ENCODE data around the gene PIK3CB.
A peak's percentile ranks its signal among the peaks of the same experiment; 100 is the strongest.

The PIK3CB gene

GRCh38 chr3:138774529-138775253 is 60.0 kb downstream of the PIK3CB start:
- H3K4me3 ChIP-seq (ENCODE audit: low read depth, low read length), result no peak overlapping the region
- TF ChIP-seq POLR2A (IDR thresholded peaks at IDR 0.05; ENCODE audit: extremely low read depth, insufficient read length), result no peak
- no peak for TF ChIP-seq MYC (IDR thresholded peaks at IDR 0.05; ENCODE audit: low read depth, low read length)
- TF ChIP-seq, protein P1, sequence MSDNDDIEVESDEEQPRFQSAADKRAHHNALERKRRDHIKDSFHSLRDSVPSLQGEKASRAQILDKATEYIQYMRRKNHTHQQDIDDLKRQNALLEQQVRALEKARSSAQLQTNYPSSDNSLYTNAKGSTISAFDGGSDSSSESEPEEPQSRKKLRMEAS (IDR thresholded peaks at IDR 0.05; ENCODE audit: low read depth, low read length), result no peak
- TF ChIP-seq CTCF (IDR thresholded peaks at IDR 0.05; ENCODE audit: low read depth, low read length), result no peak
- peak; percentile 73 for DNase-seq (ENCODE audit: low read depth)

GRCh38 chr3:138771585-138771984 is 63.1 kb downstream of the PIK3CB start:
- TF ChIP-seq CTCF (IDR thresholded peaks at IDR 0.05; ENCODE audit: low read depth, low read length), result no peak
- TF ChIP-seq, protein P1 (IDR thresholded peaks at IDR 0.05; ENCODE audit: low read depth, low read length), result no peak
- no peak for TF ChIP-seq POLR2A (IDR thresholded peaks at IDR 0.05; ENCODE audit: extremely low read depth, insufficient read length)
- TF ChIP-seq MYC (IDR thresholded peaks at IDR 0.05; ENCODE audit: low read depth, low read length), result no peak
- no peak for DNase-seq (ENCODE audit: low read depth)
- H3K4me3 ChIP-seq (ENCODE audit: low read depth, low read length), result no peak overlapping the region

DNA sequence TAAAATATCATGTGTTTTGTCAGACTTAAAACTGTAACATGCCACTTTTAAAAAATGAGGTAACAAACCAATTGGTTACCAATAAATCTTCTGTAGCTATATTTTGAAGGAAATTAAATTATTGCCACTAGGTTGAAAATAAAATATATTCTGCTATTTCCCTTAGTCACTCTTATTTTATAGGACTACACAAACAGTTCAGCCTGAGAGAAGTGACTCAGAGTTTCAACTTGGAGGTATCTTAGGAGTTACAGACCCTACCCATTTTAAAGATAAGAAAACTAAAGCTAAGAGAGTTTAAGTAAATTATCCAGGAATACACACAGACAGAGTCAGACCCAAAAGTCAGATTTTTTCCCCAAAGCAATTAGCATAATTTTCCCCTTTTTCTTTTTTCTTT is 65.1 kb downstream of the PIK3CB start:
- TF ChIP-seq POLR2A (IDR thresholded peaks at IDR 0.05; ENCODE audit: extremely low read depth, insufficient read length) (no peak), CTCF (IDR thresholded peaks at IDR 0.05; ENCODE audit: low read depth, low read length) (no peak), MYC (IDR thresholded peaks at IDR 0.05; ENCODE audit: low read depth, low read length) (no peak)
- TF ChIP-seq, protein P1 (IDR thresholded peaks at IDR 0.05; ENCODE audit: low read depth, low read length), result no peak

GRCh38 chr3:138768946-138769345 is 65.8 kb downstream of the PIK3CB start:
- no peak for DNase-seq (ENCODE audit: low read depth)
- TF ChIP-seq, protein P1 (IDR thresholded peaks at IDR 0.05; ENCODE audit: low read depth, low read length), result no peak
- TF ChIP-seq POLR2A (IDR thresholded peaks at IDR 0.05; ENCODE audit: extremely low read depth, insufficient read length), result no peak
- no peak for TF ChIP-seq MYC (IDR thresholded peaks at IDR 0.05; ENCODE audit: low read depth, low read length)
- no peak for TF ChIP-seq CTCF (IDR thresholded peaks at IDR 0.05; ENCODE audit: low read depth, low read length)
- H3K4me3 ChIP-seq (ENCODE audit: low read depth, low read length), result no peak overlapping the region

More for the DNA sequence above, 65.1 kb downstream of the PIK3CB start:
- H3K4me3 ChIP-seq (ENCODE audit: low read depth, low read length), result no peak overlapping the region
- no peak for DNase-seq (ENCODE audit: low read depth)

GRCh38 chr3:138768125-138768524 is 66.6 kb downstream of the PIK3CB start:
- no peak overlapping the region for H3K4me3 ChIP-seq (ENCODE audit: low read depth, low read length)
- DNase-seq (ENCODE audit: low read depth), result peak; percentile 61
- TF ChIP-seq MYC (IDR thresholded peaks at IDR 0.05; ENCODE audit: low read depth, low read length), result no peak
- no peak for TF ChIP-seq POLR2A (IDR thresholded peaks at IDR 0.05; ENCODE audit: extremely low read depth, insufficient read length)
- TF ChIP-seq CTCF (IDR thresholded peaks at IDR 0.05; ENCODE audit: low read depth, low read length), result no peak
- TF ChIP-seq, protein P1 (IDR thresholded peaks at IDR 0.05; ENCODE audit: low read depth, low read length), result no peak

Data from NB4 (cell line).